Measurements from ENCODE around the gene RPA1.
"Not testable (repeated sequence)": the region's sequence is repeated elsewhere in the genome, so short reads cannot be mapped to it uniquely, and the experiment has no call there.

RPA1 gene

GRCh38 chr17:1800240-1800639 is 29.6 kb upstream of the RPA1 start:
- no peak for TF ChIP-seq CTCF (conservative IDR thresholded peaks at IDR 0.05; ENCODE audit: low read depth, low read length)
- H3K4me3 ChIP-seq (ENCODE audit: low read depth, low read length), result no peak overlapping the region
- DNase-seq (ENCODE audit: low read depth), result no peak

- H3K4me3 ChIP-seq (ENCODE audit: low read depth, low read length), result no peak overlapping the region
- DNase-seq (ENCODE audit: low read depth), result no peak
- TF ChIP-seq CTCF (conservative IDR thresholded peaks at IDR 0.05; ENCODE audit: low read depth, low read length), result no peak
These were observed 29.1 kb upstream of the RPA1 start for GRCh38 chr17:1800712-1801111.

- DNase-seq (ENCODE audit: low read depth), result no peak
- no peak for TF ChIP-seq CTCF (conservative IDR thresholded peaks at IDR 0.05; ENCODE audit: low read depth, low read length)
- H3K4me3 ChIP-seq (ENCODE audit: low read depth, low read length), result no peak overlapping the region
These were observed 27.4 kb upstream of the RPA1 start for GRCh38 chr17:1802429-1802828.

- no peak overlapping the region for H3K4me3 ChIP-seq (ENCODE audit: low read depth, low read length)
- DNase-seq (ENCODE audit: low read depth), result no peak
- no peak for TF ChIP-seq CTCF (conservative IDR thresholded peaks at IDR 0.05; ENCODE audit: low read depth, low read length)
These were observed 26.5 kb upstream of the RPA1 start for GRCh38 chr17:1803280-1803679.

GRCh38 chr17:1807890-1808289 is 21.9 kb upstream of the RPA1 start:
- no peak for DNase-seq (ENCODE audit: low read depth)
- no peak for TF ChIP-seq CTCF (conservative IDR thresholded peaks at IDR 0.05; ENCODE audit: low read depth, low read length)
- no peak overlapping the region for H3K4me3 ChIP-seq (ENCODE audit: low read depth, low read length)

GRCh38 chr17:1808644-1809043 is 21.2 kb upstream of the RPA1 start:
- DNase-seq (ENCODE audit: low read depth), result no peak
- no peak overlapping the region for H3K4me3 ChIP-seq (ENCODE audit: low read depth, low read length)
- TF ChIP-seq CTCF (conservative IDR thresholded peaks at IDR 0.05; ENCODE audit: low read depth, low read length), result no peak

- not testable (repeated sequence) for DNase-seq (ENCODE audit: low read depth); H3K4me3 ChIP-seq (ENCODE audit: low read depth, low read length)
These were observed 20.0 kb upstream of the RPA1 start for GRCh38 chr17:1809815-1810214.

Measured in choroid plexus epithelial cell (primary cell).